Epithelial cell of prostate (primary cell): Measurements from ENCODE around the gene PILRB.

Experiments
- DNase-seq: peaks from one replicate; pipeline ENCODE4 v3.0.0-alpha.2; 2011; ENCODE audit warnings: low read depth, low spot score
- H3K27ac ChIP-seq: fragments of 450-650 bp; 2 replicates; pipeline ENCODE4 v1.5.1; 2017; ENCODE audit warnings: mild to moderate bottlenecking

PILRB gene

GRCh38 chr7:100400656-100401055 is 42.7 kb downstream of the PILRB start:
- H3K27ac ChIP-seq: no peak overlapping the region

GRCh38 chr7:100401811-100402210 is 43.9 kb downstream of the PILRB start:
- H3K27ac ChIP-seq: no peak overlapping the region
- no peak for DNase-seq

More at GRCh38 chr7:100400656-100401055, 42.7 kb downstream of the PILRB start:
- no peak for DNase-seq

GRCh38 chr7:100402241-100402640 is 44.3 kb downstream of the PILRB start:
- no peak for DNase-seq
- no peak overlapping the region for H3K27ac ChIP-seq

- no peak overlapping the region for H3K27ac ChIP-seq
- DNase-seq: peak; percentile 18
Observed at GRCh38 chr7:100406767-100407166, 48.9 kb downstream of the PILRB start.

- peak; percentile 12 for DNase-seq
- no peak overlapping the region for H3K27ac ChIP-seq
Observed at GRCh38 chr7:100407285-100408180, 49.6 kb downstream of the PILRB start.

GRCh38 chr7:100411101-100411500 is 53.2 kb downstream of the PILRB start:
- H3K27ac ChIP-seq: no peak overlapping the region
- DNase-seq: no peak

GRCh38 chr7:100413346-100413745 is 55.4 kb downstream of the PILRB start:
- H3K27ac ChIP-seq: no peak overlapping the region
- no peak for DNase-seq

- no peak overlapping the region for H3K27ac ChIP-seq
- DNase-seq: no peak
Observed at GRCh38 chr7:100413889-100414288, 56.0 kb downstream of the PILRB start.

- DNase-seq: no peak
- H3K27ac ChIP-seq: no peak overlapping the region
Observed at GRCh38 chr7:100415448-100415847, 57.5 kb downstream of the PILRB start.
